GM18868 (cell line): ENCODE measurements around the gene TSPAN17.

Source experiments
- ATAC-seq: cut with Tn5 transposase; IDR thresholded peaks from one replicate; pipeline ENCODE4 v1.9.1; 2021; ENCODE audit warnings: mild to moderate bottlenecking, moderate library complexity; ENCODE audit not compliant: unreplicated experiment

The TSPAN17 gene

DNA sequence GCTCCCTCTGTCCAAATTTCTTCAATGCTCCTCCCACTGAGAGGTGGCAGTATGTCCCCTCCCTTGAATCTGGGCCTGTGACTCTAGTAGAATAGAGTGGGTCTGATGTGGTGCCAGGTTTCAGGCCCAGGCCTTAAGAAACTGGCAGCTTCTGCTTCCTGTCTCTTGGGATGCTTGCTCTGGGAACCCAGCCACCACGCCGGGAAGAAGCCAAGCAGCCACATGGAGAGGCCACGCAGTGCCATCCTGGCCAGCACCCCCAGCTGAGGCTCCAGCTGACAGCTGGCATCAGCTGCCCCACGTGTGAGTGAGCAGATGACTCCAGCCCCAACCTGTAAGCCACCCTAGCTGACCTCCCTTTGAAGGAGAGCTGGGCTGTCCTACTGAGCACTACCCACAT is 7.3 kb upstream of the TSPAN17 start:
- no peak for ATAC-seq

DNA sequence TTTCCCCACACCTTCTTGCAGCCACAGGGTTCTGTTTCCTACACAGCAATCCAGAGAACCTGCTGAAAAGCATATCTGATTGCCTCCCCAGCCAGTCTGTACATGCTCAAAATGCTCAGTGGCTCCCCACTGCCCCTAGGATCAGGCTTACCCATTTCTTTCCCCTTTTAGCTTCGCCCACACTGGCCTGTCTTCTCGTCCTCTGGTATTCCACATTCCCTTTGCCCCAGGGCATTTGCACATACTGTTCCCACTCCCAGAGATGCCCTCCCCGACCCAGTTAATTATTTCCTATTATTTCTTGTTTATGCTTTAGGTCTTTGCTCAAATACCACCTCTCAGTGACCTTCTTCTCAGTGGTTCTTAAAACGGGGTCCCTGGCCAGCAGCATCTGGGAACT is 6.7 kb upstream of the TSPAN17 start:
- ATAC-seq: no peak

DNA sequence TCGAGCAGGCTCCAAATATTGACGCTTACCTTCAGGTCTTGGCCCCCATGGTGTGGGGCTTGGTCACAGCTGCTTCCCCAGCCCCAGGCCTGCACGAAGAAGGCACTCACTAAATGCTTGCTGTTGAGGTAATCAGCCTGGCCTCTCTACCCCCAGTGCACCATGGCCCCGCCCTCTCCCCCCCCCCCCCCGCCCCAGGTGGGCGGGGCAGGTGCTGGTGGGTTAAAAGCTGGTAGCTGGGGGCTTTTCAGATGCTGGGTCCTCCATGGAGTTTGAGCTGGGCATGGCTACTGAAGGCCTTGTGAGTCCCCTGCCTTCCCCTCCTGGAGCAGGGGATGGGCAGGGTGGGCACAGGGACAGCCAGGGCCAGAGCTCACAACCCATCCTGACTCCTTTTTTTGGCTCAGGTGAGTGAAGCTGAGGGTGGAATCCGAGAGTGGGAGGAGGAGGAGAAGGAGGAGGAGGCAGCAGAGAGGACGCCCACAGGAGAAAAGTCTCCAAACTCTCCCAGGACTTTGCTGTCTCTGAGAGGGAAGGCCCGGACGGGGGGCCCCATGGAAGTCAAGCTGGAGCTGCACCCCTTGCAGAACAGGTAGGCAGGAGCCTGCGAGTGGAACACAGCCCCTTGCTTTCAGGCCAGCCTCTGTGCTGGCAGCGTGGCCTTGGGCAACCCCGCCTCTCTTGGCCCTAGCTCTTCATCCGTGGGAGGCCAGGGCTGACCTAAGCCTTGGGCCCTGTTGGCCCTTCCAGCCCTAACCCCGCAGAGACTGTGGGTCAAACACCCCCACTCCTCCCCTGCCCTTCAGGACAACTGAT is 4.4 kb upstream of the TSPAN17 start:
- no peak for ATAC-seq

DNA sequence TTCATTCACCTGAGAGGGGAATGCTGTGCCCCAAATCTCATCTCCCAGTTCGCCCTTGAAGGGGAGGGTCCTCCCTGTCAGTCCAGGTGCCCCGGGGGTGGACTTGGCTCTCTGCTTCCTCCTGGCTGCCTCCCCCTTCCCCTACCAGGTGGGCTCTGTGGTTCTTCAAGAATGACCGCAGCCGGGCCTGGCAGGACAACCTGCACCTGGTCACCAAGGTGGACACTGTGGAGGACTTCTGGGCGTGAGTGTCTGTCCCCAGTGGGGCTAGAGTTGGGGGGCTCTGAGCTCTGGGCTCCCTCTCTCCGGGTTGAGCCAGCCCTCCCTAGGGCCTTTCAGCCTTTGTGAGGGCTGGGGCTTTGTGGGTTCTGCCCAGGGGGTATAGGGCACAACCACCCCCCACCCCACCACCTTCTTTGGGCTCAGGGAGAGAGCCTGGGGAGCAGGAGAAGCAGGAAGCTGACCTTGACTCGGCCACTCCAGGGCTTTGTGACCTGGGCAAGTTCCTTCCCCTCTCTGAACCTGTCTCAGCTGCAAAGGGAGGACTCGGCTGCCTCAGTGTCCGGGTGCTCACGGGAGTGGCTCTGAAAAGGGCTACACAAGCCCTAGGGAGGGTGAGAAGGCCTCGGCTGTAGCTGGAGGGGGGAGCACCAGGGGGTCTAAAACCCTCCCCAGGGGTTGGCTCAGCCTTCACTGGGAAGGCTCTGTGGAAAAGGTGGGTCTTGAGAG is 3.6 kb upstream of the TSPAN17 start:
- ATAC-seq: no peak

DNA sequence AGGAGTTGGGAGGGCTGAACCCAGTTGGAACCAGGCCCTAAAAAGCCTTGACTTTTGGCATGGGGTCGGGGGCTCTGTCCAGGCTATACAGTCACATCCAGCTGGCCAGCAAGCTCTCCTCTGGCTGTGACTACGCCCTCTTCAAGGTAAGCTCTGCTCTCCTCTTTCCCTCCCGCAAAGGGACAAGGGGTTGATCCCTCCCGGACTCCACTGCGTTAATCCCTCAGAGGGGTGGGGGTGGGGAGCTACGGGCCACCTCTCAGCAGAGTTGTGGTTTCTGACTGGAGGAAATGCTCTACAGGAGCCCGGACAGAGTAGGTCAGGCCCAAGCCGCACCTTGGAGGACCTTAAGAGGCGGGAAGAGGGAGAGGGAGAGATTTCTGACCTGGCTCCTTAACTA is 3.0 kb upstream of the TSPAN17 start:
- no peak for ATAC-seq

DNA sequence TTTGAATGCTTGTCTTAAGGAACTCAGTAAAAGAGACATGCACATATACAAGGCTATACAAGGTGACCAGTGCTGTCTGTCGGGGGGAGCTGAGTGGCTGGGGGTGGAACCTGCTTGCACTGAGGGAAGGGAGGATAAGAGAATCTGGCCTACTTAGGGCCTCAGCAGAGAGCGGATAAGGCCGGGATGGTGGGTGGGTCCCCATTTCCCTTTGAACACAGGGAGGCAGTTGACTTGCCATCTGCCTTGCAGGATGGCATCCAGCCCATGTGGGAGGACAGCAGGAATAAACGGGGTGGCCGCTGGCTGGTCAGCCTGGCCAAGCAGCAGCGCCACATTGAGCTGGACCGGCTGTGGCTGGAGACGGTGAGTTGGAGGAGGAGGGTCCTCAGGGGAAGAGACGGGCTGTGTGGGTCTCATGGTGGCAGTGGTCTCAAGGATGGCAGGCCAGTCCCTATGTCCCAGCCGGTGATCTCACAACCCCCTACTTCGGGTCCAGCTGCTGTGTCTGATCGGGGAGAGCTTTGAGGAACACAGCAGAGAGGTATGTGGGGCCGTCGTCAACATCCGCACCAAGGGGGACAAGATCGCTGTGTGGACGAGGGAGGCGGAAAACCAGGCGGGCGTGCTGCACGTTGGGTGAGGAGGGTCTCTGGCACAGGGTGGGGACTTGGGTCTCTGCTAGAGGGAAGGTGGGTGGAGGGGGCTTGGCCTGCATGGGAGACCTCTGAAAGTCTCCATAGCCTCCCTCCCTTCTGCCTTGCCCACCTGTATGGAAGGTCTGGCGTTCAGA is 2.2 kb upstream of the TSPAN17 start:
- ATAC-seq: no peak

DNA sequence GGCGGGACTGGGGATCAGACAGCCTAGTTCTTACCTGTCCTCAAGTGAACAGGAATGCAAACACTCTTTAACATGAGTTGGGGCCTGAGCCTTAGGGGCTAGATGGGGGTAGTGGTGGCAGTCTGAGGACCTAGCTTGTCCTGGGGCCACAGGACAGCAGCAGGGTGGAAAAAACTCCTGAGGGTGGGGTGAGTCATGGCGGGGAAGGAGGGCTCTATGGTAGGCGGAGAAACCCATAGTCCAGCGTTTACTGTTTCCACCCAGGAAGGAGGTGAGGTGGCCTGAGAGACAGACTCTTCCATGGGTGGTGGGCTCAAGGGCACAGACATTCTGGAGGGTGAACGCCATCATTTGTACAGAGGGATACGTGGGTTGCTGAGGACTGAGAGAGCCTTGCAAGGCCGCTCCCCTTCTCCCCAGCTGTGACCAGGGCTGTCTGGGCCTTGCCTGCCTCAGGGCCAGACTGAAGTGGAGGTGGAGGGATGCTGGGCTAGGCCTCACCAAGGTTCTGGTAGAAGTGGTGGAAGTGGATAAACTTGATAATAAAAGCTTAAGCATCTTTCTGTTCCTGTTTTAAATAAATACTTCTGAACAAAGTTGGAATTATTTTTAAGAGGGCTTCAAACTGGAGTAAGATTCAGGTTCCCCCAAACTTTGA is 1.1 kb upstream of the TSPAN17 start:
- no peak for ATAC-seq

DNA sequence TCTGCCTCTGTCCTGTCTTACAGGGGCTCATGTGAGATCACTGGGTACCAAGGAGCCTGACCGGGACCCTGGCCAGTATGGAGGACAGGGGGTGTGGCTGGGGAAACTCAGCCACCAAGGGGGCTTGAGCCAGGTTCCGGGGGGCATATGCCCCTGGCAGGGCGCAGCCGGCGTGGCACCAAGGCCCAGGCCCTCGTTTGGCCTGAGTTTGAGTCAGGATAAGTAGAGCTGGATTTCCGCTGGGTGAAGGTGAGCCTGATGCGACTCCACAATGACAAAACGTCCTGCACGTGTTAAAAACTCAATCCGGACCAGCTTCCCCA is 616 bp upstream of the TSPAN17 start:
- peak; percentile 9 for ATAC-seq

DNA sequence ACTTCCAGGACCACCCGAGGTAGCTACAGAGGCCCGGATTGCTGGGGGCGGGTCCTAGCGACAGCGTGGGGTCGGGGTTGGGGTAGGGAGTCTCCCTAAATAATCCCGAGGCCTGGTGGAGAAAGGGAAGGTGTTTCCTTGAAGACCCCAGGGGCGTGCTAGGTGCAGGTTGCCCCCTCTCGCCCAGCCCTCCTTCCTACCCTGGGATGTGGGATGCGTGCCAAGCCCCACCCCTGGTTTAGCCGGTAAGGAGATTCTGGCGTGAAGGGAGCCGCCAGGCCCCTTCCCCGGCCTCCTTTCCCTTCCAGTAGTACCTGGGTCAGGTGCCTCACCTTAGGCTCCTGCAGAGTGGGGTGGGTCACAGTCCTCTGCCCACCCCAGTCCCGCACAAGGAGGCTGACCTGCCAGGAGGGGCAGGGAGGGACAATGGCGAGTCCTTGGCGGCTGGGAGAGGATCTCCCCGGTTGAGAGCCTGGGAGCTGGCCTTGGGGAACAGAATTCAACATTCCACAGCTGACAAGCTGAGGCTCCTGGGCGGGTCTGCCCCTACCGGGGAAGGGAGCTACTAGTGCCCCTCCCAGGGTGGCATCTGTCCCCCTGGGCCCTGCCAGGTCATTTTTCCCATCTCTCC is 674 bp downstream of the TSPAN17 start:
- no peak for ATAC-seq

DNA sequence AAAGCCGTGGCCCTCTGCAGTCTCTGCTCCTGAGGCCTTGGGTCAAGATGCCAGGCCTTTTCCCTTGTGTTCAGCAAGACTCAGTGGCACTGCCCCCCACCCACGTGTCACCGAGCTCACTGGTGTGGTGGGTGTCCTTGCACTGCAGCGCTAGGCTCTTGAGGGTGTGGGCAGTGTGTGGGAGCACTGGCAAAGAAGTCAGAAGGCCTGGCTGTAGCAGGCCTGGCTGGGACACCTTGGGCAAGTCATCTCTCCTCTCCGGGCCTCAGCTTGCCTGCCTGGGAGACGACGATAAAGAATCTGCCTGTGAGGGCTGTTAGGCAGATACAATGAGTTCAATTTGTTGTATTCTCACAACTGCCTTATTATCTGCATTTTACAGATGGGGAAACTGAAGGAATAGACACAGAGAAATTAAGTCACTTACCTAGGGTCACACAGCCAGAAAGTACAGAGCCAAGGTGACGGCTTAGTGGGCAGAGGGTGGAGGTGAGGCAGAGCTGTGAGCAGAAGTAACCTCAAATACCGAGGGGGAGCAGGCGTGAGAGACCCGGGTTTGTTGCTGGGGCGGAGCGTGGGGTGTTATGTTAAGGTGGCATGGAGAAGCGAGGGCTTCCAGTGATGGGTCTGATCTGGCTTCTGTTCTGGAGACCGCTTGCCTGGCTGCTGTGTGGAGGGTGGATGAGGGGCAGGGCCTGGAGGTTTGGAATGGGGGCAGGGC is 1.4 kb downstream of the TSPAN17 start:
- no peak for ATAC-seq

DNA sequence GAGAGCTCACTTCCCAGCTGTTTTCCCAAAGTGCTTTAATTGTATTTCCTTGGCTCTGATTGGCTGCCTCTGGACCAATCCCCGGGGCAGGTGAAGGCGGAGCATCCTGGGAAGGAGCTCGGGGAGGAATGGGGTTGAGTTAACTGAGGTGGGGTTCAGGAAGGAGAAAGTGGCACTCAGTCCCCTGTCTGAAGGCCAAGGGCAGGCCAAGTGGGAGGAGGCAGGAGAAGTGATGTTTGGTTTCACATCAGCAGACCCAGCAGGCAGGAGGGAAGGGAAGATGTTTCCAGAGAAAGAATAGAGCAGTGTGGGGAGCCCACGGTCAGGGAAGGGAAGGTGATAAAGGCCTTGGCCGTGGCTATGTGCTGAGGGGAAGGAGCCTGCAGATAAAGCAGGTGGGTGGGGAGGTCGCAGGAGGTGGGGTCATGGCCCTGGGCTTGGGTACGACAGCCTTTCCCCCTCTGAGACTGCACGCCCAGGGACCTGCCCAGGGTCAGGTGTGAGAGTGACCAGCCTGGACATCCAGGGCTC is 3.1 kb downstream of the TSPAN17 start:
- no peak for ATAC-seq

DNA sequence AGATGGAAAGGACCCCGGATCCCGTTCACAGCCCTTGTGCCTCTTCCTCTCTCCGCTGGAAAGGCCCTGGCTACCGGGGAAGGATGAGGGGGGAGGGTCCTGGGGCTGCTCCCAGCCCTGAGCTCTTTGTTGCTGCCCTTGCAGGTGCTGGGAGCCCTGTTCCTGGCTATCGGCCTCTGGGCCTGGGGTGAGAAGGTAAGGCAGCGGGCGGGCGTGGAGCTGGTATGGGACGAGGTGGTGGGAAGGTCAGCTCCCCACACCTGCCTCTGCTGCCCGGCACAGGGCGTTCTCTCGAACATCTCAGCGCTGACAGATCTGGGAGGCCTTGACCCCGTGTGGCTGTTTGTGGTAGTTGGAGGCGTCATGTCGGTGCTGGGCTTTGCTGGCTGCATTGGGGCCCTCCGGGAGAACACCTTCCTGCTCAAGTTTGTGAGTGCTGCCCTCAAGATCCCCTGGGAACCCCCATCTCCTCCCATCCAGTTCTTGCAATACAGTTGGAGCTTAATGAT is 4.2 kb downstream of the TSPAN17 start:
- ATAC-seq: no peak

DNA sequence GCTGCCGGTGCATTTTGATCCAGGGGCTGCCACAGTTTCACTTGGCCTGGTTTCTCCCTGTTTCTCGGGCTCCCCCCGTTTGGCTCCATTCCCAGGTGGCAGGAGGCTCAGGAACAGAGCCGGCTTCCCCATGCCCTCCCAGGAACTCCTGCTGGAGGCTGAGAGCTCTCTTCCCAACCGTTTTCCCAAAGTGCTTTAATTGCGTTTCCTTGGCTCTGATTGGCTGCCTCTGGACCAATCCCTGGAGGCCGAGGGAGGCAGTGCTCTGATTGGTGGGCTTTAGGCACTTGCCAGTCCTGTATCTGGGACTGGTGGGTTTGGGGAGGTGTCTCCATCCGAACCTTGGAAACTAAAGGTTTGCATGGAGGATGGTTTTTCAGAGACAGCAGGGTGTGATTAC is 4.9 kb downstream of the TSPAN17 start:
- ATAC-seq: no peak

DNA sequence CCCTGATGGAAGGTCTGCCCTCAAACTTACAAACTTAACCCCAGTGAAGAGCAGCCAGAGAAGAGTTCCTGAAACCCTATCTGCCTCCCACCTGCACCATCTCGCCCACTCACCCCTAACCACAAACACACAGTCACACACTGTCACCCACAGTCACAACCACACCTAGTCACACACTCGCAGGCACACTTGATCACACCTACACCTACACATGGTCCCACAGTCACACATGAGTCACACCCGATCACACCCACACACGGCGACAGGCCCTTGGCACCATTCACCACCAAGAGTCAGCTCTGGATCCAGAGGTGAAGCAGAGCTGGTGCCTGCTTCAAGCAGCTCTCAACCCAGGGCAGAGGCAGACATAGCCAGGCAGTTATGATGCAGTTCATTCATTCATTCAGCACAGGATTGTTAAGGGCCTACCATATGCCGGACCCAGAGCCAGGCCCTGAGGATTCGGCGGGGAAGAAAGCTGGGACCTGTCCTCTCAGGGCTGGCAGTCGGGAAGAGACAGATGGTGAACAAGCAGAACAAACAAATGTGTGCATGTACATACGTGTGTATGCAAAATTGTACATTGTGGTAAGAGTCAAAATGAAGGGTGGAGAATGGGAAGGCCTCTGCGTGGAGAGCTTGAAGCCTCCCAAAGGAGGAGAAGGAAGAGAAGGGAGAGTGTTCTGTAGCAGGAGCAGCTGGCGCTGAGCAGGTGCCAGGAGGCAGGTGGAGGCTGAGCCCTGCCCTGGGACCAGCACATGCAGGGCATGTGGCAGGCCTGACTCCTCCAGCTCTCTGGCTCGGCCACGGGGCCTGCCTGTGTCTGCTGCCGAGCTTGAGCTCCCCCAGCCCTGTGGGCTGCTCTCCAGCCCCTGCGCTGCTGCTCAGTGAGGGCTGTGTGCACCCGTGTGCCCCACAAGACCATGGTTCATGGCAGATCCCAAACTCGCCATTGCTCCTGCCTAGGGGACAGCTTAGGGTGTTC is 6.4 kb downstream of the TSPAN17 start:
- no peak for ATAC-seq

DNA sequence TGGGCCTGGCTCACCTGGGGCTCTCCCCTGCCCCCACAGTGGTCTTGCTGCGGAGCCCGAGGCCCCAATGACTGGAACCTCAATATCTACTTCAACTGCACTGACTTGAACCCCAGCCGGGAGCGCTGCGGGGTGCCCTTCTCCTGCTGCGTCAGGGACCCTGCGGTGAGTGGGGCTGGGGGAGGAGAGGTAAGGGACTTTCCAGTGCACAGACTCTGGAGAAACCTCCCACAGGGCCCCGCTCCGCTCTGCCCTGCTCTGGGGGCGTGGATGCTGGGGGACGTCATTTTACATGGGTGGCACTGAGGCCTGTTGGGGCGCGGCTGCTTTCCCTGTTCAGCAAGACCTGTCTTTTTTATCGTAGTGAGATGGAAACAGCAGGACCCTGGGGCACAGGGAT is 7.6 kb downstream of the TSPAN17 start:
- no peak for ATAC-seq

DNA sequence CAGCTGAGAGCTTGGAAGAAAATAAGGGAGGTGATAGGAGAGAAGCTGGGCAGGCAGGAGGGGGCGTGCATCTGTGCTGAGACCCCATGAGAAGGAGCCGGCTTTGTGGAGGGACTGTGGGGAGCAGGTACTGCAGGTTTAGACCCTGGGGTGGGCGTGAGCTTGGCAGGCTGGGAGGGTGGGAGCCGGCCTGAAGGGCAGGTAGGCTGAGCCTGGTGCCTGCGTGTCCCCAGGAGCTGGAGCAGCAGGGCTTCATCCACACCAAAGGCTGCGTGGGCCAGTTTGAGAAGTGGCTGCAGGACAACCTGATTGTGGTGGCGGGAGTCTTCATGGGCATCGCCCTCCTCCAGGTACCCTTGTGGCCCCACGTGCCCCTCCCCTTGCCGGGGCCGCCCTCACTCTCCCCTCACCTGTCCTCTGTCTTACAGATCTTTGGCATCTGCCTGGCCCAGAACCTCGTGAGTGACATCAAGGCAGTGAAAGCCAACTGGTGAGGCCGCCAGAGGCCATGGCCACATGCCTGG is 9.2 kb downstream of the TSPAN17 start:
- no peak for ATAC-seq

DNA sequence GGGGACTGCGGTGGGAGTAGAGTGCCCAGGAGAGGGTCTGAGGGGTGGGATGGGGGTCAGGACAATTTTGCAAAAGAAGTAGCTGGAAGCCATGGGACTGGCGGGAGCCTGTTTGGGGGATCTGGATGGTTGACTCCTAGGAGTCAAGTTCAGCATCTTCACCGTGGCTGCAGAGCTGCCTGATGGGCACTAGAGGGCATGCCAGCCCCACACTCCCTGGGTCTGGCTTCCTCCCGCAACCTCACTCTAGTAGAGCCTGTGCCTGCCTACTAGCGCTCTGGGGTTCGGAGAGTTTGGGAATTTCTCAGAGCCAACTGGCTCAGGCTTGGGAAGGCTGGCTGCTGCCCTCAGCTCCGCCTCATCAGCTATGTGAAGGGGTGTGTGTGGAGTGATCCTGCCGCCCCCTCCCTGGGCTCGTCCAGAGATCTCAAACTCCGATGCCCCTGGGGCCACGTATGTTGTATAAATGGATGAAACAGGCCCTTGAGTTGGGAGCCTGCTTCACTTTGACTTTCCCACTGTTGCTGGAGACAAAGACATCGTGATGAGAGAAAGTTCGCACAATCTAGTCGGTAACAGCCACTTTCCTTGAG is 10.8 kb downstream of the TSPAN17 start:
- ATAC-seq: peak; percentile 50
